ENCODE measurements around the gene CDH5. TPM values are rescaled to one million over a fixed set of nuclear protein-coding genes. Genes with fewer than 3 reads are reported as not detected.
A peak's percentile ranks its signal among the peaks of the same experiment; 100 is the strongest.

Gene CDH5
- total and polyA plus RNA-seq, 2 of the 8 experiments (the other 6 are each of a cell fraction or from before 2014, with no cell fraction given): 0.32 TPM

GRCh38 chr16:66367968-66368891 lies 1.7 kb downstream of the CDH5 start:
- H4K8ac ChIP-seq (ENCODE audit: extremely low read depth, insufficient read depth, low read length): no peak overlapping the region
- no peak overlapping the region for H4K5ac ChIP-seq (ENCODE audit: insufficient read length, low read depth, low read length)
- H4K20me1 ChIP-seq (replicated peaks in 1 of 2; ENCODE audit: control insufficient read depth in 1 of 2, insufficient read depth in 2 of 2, low read length in 2 of 2): no peaks in the 10 kb centered on the region
- no peaks in the 10 kb centered on the region for H3K23me2 ChIP-seq (ENCODE audit: low read depth, low read length)
- H3K4me2 ChIP-seq (ENCODE audit: insufficient read depth in 1 of 2, low read depth in 2 of 2, low read length in 2 of 2): no peak overlapping the region
- H2AFZ ChIP-seq (ENCODE audit: low read length): peak overlapping the region; percentile 35; the same call in 1 of the 2 replicates
- peak overlapping the region; percentile 80 for H3K4ac ChIP-seq (replicated peaks; ENCODE audit: insufficient read length, low read depth, low read length)
- H3K56ac ChIP-seq (replicated peaks; ENCODE audit: insufficient read length, low read depth, low read length): no peak overlapping the region
- H3K23ac ChIP-seq (ENCODE audit: insufficient read length): no peak overlapping the region
- peak overlapping the region; percentile 96; the same call in 1 of the 2 replicates for H2BK12ac ChIP-seq (ENCODE audit: low read depth, low read length)
- 0 out of 7 replicates have a peak overlapping the region, but pooled peaks of 1 of the 4 experiments have one; percentile 31 for H3K9ac ChIP-seq (replicated peaks in 1 of 4; ENCODE audit: extremely low read depth in 1 of 4, low read depth in 3 of 4, low read length in 3 of 4)
- CTCF ChIA-PET (ENCODE audit: partially characterized antibody): interaction anchor here (0.8 to 8.6 kb wide), 10 partner anchors 13 to 521 kb away, joined by 3 to 106 read pairs (median 3); no protein-coding TSS in a partner anchor
- no peak overlapping the region for H3K27ac ChIP-seq (ENCODE audit: low read depth, low read length)
- H2BK5ac ChIP-seq (ENCODE audit: low read depth, low read length): peak overlapping the region; percentile 88; the same call in 1 of the 2 replicates
- 72% methylated on average over 10 of the region's 11 CpGs; no CpG with 5 or more reads in 1 of the 2 experiments for WGBS, 2 experiments (ENCODE audit: extremely low coverage in 1 of 2, insufficient coverage in 1 of 2, insufficient read length in 1 of 2, insufficient replicate concordance in 2 of 2, low coverage in 1 of 2, low lambda C conversion rate in 2 of 2, missing lambda C conversion rate in 1 of 2)
- DNase-seq (ENCODE audit: low read depth in 1 of 2, low spot score in 2 of 2): no peak
- FAIRE-seq: no peak
- H3K14ac ChIP-seq (ENCODE audit: insufficient read length): no peak overlapping the region
- H3K79me2 ChIP-seq (ENCODE audit: control insufficient read depth in 1 of 2, insufficient read depth in 2 of 2, low read length in 2 of 2): no peaks in the 10 kb centered on the region
- POLR2A ChIA-PET (ENCODE audit: partially characterized antibody): interaction anchor here (1.1 kb wide), 1 partner anchor 31 kb away, joined by 4 read pairs; no protein-coding TSS in a partner anchor
- H3K4me3 ChIP-seq (ENCODE audit: extremely low read depth in 1 of 4, insufficient read depth in 2 of 4, low read depth in 3 of 4, low read length in 4 of 4): no peak overlapping the region
- H3K27me3 ChIP-seq (replicated peaks in 1 of 4; ENCODE audit: control insufficient read depth in 3 of 4, extremely low read depth in 1 of 4, insufficient read depth in 3 of 4, low read length in 3 of 4): no peaks in the 10 kb centered on the region
- no peak overlapping the region for H2BK15ac ChIP-seq (ENCODE audit: low read length)
- H2AK5ac ChIP-seq (ENCODE audit: low read depth, low read length): no peak overlapping the region; the same call in 1 of the 2 replicates
- H4K91ac ChIP-seq (replicated peaks; ENCODE audit: insufficient read length, low read length): peak overlapping the region; percentile 99
- H2BK120ac ChIP-seq (replicated peaks; ENCODE audit: low read depth, low read length): peak overlapping the region; percentile 91
- H3K4me1 ChIP-seq (replicated peaks in 1 of 4; ENCODE audit: control insufficient read depth in 3 of 4, insufficient read depth in 4 of 4, low read length in 3 of 4): peaks cover 2 to 20% (median 14%) of the 10 kb centered on the region in 4 experiments
- no peaks in the 10 kb centered on the region for H3K36me3 ChIP-seq (ENCODE audit: control insufficient read depth in 2 of 4, insufficient read depth in 4 of 4, low read length in 3 of 4)
- no peaks in the 10 kb centered on the region for H3K9me3 ChIP-seq (ENCODE audit: insufficient read depth in 2 of 2, low read depth in 1 of 2, low read length in 1 of 2)
- no peaks in the 10 kb centered on the region for H3K79me1 ChIP-seq (ENCODE audit: low read depth, low read length)
- H2BK20ac ChIP-seq (ENCODE audit: low read length): peak overlapping the region; percentile 96
- H3K18ac ChIP-seq (ENCODE audit: extremely low read depth, low read length): peak overlapping the region; percentile 94
- TF ChIP-seq CBX5 (IDR thresholded peaks at IDR 0.05; ENCODE audit: low read depth, low read length) (no peak), SAP30 (IDR thresholded peaks at IDR 0.05; ENCODE audit: insufficient read depth, insufficient replicate concordance, low read length) (no peak), EGR1 (IDR thresholded peaks at IDR 0.05; ENCODE audit: borderline replicate concordance, low read depth, low read length) (no peak), E2F6 (IDR thresholded peaks at IDR 0.05) (no peak), SRF (IDR thresholded peaks at IDR 0.05; ENCODE audit: low read depth, low read length) (peak; percentile 75), USF2 (IDR thresholded peaks at IDR 0.05; ENCODE audit: low read length) (no peak), MAX (IDR thresholded peaks at IDR 0.05) (peak; percentile 55), HDAC6 (IDR thresholded peaks at IDR 0.05; ENCODE audit: low read depth, low read length) (no peak), ZNF274 (IDR thresholded peaks at IDR 0.05; ENCODE audit: borderline replicate concordance, extremely low read depth, low read length) (no peak)
